ENCODE results near the gene MPC1.
"Not testable (repeated sequence)": the region's sequence is repeated elsewhere in the genome, so short reads cannot be mapped to it uniquely, and the experiment has no call there.

MPC1 gene

DNA sequence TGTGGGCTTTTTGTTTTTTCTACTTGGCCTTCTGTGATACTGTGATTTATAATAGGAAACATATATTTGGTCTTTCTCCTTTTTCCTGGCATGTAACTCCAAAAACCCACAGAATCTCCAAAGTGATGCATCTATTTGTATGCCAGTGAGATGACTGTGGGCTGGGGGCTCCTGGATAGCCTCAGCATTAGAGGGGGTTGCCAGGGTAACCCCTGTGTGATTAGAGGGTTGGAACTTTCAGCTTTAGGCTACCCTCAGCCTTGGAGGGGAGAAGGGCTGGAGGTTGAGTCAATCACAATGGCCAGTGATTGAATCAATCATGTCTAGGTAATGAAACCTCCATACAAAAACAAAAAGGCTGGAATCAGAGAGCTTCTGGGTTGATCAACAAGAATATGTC is 29.8 kb downstream of the MPC1 start:
- H3K9me3 ChIP-seq (ENCODE audit: control insufficient read depth, low read length): no peaks in the 10 kb centered on the region
- H3K4me1 ChIP-seq (ENCODE audit: control insufficient read depth, insufficient read depth, low read length): no peaks in the 10 kb centered on the region
- H3K27me3 ChIP-seq (ENCODE audit: control insufficient read depth, insufficient read depth, low read length): no peaks in the 10 kb centered on the region

DNA sequence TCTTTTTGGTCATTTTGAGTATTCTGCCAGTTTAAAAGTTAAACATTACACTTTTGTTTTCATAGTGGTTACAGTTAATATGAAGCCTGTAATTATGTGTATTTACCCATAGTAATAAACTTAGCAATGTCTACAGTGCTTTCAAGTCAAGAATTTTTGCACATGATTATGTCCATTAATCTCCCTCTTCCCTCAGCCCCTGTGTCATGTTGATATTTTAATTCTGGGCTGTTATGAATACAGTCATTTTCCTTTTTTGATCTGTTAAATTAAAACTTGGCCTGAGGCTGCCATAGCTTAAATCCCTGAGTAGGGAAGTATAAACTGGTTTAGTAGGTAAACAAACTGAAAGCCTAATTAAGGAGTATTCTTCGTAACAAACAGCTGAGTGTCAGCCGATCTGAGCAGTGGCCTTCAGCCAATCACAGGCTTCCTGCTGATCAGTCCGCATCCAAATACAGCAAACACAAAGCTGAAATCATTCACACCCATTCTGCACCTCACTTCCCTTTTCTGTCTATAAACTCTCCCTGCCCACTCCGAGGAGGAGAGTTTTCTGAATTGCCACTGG is 30.9 kb downstream of the MPC1 start:
- no peaks in the 10 kb centered on the region for H3K4me1 ChIP-seq (ENCODE audit: control insufficient read depth, insufficient read depth, low read length)
- no peak overlapping the region for H3K4me3 ChIP-seq (ENCODE audit: low read length)
- H3K27me3 ChIP-seq (ENCODE audit: control insufficient read depth, insufficient read depth, low read length): no peaks in the 10 kb centered on the region
- H3K9me3 ChIP-seq (ENCODE audit: control insufficient read depth, low read length): no peaks in the 10 kb centered on the region
- H3K9ac ChIP-seq (ENCODE audit: low read length): no peak overlapping the region
- no peaks in the 10 kb centered on the region for H3K36me3 ChIP-seq (ENCODE audit: control insufficient read depth, insufficient read depth, low read length)

More for the DNA sequence above, 29.8 kb downstream of the MPC1 start:
- Histone ChIP-seq H3K4me3 (ENCODE audit: low read length) (no peak overlapping the region), H3K36me3 (ENCODE audit: control insufficient read depth, insufficient read depth, low read length) (no peaks in the 10 kb centered on the region), H3K9ac (ENCODE audit: low read length) (no peak overlapping the region)

DNA sequence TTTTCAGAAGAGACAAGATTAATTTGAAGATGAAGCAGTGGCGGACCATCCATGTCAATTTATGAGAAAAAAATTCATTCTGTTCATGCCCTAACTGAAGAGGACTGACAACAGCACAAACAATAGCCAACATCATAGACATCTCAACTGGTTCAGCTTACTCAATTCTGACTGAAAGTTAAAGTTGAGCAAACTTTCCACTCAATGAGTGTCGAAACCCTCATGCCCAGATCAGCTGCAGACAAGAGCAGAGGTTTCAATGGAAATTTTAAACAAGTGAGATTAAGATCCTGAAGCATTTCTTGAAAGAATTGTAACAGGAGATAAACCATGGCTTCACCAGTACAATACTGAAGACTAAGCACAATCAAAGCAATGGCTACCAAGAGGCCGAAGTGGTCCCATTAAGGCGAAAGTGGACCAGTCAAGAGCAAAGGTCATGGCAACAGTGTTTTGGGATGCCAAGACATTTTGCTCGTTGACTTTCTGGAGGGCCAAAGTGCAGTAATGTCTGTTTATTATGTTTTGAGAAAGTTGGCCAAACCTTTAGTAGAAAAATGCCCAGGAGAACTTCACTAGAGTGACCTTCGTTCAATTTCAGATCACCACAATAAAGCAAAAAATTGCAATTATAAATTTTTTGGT is 34.3 kb downstream of the MPC1 start:
- Histone ChIP-seq H3K9ac (ENCODE audit: low read length) (no peak overlapping the region), H3K9me3 (ENCODE audit: control insufficient read depth, low read length) (no peaks in the 10 kb centered on the region), H3K36me3 (ENCODE audit: control insufficient read depth, insufficient read depth, low read length) (no peaks in the 10 kb centered on the region), H3K27me3 (ENCODE audit: control insufficient read depth, insufficient read depth, low read length) (no peaks in the 10 kb centered on the region), H3K4me3 (ENCODE audit: low read length) (no peak overlapping the region), H3K4me1 (ENCODE audit: control insufficient read depth, insufficient read depth, low read length) (peaks cover 2% of the 10 kb centered on the region)

DNA sequence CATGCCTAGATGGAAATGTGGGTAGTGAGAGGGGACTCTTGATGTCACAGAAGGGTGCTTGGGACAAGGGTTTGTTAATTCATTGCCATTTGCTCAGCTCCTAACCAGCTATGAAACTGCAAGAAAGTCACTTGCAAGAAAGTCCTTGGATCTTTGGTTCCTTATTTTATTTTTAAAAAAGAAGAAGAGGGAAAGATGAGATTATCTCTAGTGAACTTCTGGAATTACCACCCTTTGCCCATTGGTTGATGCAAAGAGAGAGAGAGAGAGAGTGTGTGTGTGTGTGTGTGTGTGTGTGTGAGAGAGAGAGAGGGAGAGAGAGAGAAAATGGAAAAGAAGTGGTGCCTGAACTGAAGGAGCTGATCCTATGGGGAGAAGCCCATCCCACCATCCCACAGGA is 35.8 kb downstream of the MPC1 start:
- Histone ChIP-seq H3K9ac (ENCODE audit: low read length) (no peak overlapping the region), H3K4me1 (ENCODE audit: control insufficient read depth, insufficient read depth, low read length) (peaks cover 4% of the 10 kb centered on the region), H3K4me3 (ENCODE audit: low read length) (no peak overlapping the region), H3K36me3 (ENCODE audit: control insufficient read depth, insufficient read depth, low read length) (no peaks in the 10 kb centered on the region), H3K9me3 (ENCODE audit: control insufficient read depth, low read length) (no peaks in the 10 kb centered on the region), H3K27me3 (ENCODE audit: control insufficient read depth, insufficient read depth, low read length) (no peaks in the 10 kb centered on the region)

DNA sequence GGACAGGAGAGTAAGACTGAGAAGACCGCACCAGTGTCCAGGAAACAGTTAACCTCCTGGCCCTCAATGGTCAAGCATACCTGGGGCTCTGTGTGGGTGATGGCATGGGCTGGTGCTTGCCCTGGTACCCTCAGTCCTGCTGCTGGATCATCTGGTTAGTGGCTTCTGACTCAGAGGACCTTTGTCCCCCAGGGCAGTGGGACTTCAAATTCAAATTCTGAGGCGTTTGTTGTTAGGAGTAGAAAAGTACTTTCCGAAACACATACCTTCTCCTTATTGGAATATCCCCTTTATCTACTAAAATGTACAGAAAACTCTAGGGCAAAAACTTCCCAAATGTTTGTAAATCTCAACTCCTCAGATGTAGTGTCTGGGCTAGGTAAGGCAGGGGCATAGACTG is 36.3 kb downstream of the MPC1 start:
- H3K36me3 ChIP-seq (ENCODE audit: control insufficient read depth, insufficient read depth, low read length): no peaks in the 10 kb centered on the region
- no peaks in the 10 kb centered on the region for H3K27me3 ChIP-seq (ENCODE audit: control insufficient read depth, insufficient read depth, low read length)
- no peak overlapping the region for H3K4me3 ChIP-seq (ENCODE audit: low read length)
- H3K9me3 ChIP-seq (ENCODE audit: control insufficient read depth, low read length): no peaks in the 10 kb centered on the region
- no peak overlapping the region for H3K9ac ChIP-seq (ENCODE audit: low read length)
- H3K4me1 ChIP-seq (ENCODE audit: control insufficient read depth, insufficient read depth, low read length): peaks cover 6% of the 10 kb centered on the region

DNA sequence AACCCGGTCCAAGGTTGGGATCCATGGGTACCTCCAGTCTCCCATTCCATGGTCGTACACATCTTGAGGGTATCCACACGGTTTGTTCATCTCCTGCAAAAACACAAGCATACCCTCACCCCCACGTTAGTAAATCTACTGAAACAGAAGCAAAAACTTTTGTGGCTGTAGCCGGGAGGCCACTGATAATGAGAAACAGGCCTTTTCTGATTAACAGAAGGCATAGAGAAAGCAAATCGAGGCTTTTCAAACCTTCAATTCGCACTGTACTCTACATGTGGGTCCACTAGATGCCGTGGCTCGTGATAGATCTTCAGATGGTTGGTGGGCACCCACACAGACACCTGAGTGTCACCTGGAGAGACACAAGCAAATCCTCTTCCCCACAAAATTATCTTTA is 37.1 kb downstream of the MPC1 start:
- not testable (repeated sequence) for H3K4me3 ChIP-seq (ENCODE audit: low read length); H3K9ac ChIP-seq (ENCODE audit: low read length); H3K4me1 ChIP-seq (ENCODE audit: control insufficient read depth, insufficient read depth, low read length); H3K36me3 ChIP-seq (ENCODE audit: control insufficient read depth, insufficient read depth, low read length); H3K9me3 ChIP-seq (ENCODE audit: control insufficient read depth, low read length); H3K27me3 ChIP-seq (ENCODE audit: control insufficient read depth, insufficient read depth, low read length)

DNA sequence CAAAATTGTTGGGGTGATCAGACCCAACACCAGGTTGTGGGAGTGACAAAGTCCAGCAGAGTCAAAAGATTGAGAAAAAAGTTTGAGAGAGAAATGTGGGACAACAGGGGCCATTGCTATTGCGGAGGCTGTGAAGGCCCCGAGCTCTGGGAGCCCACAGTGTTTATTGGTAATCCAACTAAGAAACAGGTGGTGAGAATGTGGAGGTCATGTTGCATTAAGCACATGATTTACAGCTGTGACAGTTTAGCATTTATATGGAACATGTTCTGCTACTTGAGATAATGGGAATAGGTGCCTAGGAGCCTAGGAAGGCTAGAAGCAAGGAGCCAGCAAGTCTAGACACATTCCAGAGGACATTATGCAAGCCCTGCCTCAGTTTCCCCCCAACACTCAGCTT is 37.8 kb downstream of the MPC1 start:
- peaks cover 16% of the 10 kb centered on the region for H3K4me1 ChIP-seq (ENCODE audit: control insufficient read depth, insufficient read depth, low read length)
- H3K9me3 ChIP-seq (ENCODE audit: control insufficient read depth, low read length); H3K36me3 ChIP-seq (ENCODE audit: control insufficient read depth, insufficient read depth, low read length); H3K4me3 ChIP-seq (ENCODE audit: low read length); H3K27me3 ChIP-seq (ENCODE audit: control insufficient read depth, insufficient read depth, low read length); H3K9ac ChIP-seq (ENCODE audit: low read length): not testable (repeated sequence)

DNA sequence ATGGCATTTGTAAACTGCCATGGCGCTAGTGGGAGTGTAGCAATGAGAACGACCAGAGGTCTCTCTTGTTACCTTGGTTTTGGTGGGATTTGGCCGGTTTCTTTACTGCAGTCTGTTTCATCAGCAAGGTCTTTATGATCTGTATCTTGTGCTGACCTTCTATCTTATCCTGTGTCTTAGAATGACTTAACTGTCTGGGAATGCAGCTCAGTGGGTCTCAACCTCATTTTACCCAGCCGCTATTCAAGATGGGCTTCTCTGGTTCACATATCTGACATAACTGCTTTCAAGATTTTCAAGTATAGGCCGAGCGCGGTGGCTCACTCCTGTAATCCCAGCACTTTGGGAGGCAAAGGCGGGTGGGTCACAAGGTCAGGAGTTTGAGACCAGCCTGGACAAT is 38.5 kb downstream of the MPC1 start:
- Histone ChIP-seq H3K9me3 (ENCODE audit: control insufficient read depth, low read length) (no peaks in the 10 kb centered on the region), H3K36me3 (ENCODE audit: control insufficient read depth, insufficient read depth, low read length) (no peaks in the 10 kb centered on the region), H3K4me3 (ENCODE audit: low read length) (no peak overlapping the region), H3K27me3 (ENCODE audit: control insufficient read depth, insufficient read depth, low read length) (no peaks in the 10 kb centered on the region), H3K4me1 (ENCODE audit: control insufficient read depth, insufficient read depth, low read length) (peaks cover 20% of the 10 kb centered on the region), H3K9ac (ENCODE audit: low read length) (no peak overlapping the region)

DNA sequence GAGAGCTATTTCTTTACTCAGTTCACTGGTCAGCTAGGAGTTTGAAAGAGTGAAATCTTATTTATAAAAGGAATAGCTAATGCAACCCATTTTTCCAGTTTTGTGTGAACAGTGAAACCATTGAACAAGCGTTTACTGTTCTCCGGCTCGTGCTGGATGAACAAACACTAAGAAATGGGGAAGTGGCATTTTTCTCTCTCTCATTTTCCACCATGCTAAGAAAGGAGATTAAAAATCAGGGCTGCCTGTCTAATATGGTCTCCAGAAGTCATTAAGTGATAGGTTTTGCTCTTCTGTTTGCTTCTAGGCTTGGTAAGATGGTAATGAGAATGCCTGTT is 39.6 kb downstream of the MPC1 start:
- Histone ChIP-seq H3K36me3 (ENCODE audit: control insufficient read depth, insufficient read depth, low read length) (no peaks in the 10 kb centered on the region), H3K9ac (ENCODE audit: low read length) (peak overlapping the region; percentile 95), H3K4me1 (ENCODE audit: control insufficient read depth, insufficient read depth, low read length) (peaks cover 20% of the 10 kb centered on the region), H3K27me3 (ENCODE audit: control insufficient read depth, insufficient read depth, low read length) (no peaks in the 10 kb centered on the region), H3K9me3 (ENCODE audit: control insufficient read depth, low read length) (no peaks in the 10 kb centered on the region), H3K4me3 (ENCODE audit: low read length) (peak overlapping the region; percentile 93)

DNA sequence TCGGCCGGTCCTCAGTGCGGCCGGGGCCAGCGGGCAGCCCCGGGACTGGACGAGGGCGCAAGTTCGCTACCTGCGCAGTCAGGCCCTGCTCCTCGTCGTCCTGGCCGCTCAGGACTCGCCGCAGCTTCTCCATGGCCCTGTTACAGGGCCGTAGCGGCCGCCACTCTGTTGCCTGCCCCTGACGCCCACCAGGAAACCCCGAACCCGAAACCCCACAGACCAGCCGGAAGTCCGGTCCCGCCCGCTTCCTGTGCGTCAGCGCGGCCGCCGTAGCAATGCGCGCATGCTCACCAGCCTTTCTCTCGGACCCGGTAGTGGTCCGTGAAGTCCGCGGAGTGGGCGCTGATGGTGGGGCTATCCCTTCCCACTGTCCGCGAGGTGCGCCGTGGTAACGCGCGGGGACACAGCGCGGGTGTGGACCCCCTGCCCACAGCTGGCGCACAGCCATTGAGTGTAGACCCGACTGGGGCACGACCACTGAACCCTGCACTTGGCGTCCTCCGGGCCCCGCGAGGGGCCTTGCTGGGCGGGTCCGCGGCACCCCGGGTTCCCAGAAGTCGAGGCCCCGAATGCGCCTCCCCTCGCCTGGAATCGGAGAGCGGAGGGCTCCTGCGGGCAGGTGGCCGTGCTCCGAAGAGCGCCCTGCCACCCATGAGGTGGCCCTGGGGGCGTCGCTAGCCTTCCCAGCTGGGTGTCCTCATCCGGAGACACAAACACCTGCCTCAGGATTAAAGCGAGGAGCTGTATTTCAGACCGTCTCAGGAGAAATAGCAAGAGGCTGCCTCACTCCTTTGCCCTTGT is 40.2 kb downstream of the MPC1 start, which contains the start of gene SFT2D1:
SFT2D1 (minus strand) TSS at position 197 of the 801 bp plus-strand sequence; CDS start at position 133, 64 bp downstream.
- no peaks in the 10 kb centered on the region for H3K27me3 ChIP-seq (ENCODE audit: control insufficient read depth, insufficient read depth, low read length)
- peak within 1 kb of the TSS; percentile 95 for H3K9ac ChIP-seq (ENCODE audit: low read length)
- H3K36me3 ChIP-seq (ENCODE audit: control insufficient read depth, insufficient read depth, low read length): no peaks in the 10 kb centered on the region
- peak within 1 kb of the TSS; percentile 93 for H3K4me3 ChIP-seq (ENCODE audit: low read length)
- peaks cover 20% of the 10 kb centered on the region for H3K4me1 ChIP-seq (ENCODE audit: control insufficient read depth, insufficient read depth, low read length)
- H3K9me3 ChIP-seq (ENCODE audit: control insufficient read depth, low read length): no peaks in the 10 kb centered on the region

DNA sequence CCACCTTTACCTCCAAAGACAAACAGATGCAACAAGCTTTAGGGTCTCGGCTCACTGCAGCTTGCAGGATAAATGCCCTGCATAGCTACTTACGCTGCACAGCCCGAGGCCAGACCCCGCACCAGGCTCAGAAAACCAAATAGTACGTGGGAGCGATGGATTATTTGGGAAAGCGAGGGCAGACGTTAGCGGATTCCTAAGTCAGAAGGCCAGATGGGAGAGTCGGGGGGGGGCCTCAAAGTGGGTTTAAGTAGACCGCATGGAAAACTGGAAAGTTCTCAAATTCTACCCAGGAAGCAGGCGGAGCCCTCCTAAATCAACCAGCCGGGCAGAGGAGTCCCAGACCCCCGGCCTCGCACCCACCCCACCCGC is 40.8 kb downstream of the MPC1 start:
- Histone ChIP-seq H3K27me3 (ENCODE audit: control insufficient read depth, insufficient read depth, low read length) (no peaks in the 10 kb centered on the region), H3K9me3 (ENCODE audit: control insufficient read depth, low read length) (no peaks in the 10 kb centered on the region), H3K36me3 (ENCODE audit: control insufficient read depth, insufficient read depth, low read length) (no peaks in the 10 kb centered on the region), H3K4me1 (ENCODE audit: control insufficient read depth, insufficient read depth, low read length) (peaks cover 20% of the 10 kb centered on the region), H3K9ac (ENCODE audit: low read length) (peak overlapping the region; percentile 95), H3K4me3 (ENCODE audit: low read length) (peak overlapping the region; percentile 93)

DNA sequence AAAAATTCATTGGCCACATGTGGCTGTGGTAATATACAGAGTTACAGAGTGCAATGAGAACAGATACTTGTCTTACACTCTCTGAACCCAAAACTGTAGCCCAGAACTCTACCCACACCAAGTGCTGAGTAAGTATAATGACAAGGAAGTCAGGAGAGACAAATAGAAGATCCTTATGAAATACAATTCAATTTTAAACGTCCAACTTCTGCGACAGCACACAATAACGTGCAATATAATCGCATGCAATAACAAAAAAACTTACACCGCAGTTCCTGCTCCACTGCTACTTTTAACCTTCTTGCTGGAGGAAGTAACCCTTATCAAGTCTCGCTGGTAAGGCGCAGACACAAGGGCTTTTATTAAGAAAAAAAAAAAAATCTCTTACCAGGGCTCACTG is 41.3 kb downstream of the MPC1 start:
- Histone ChIP-seq H3K4me3 (ENCODE audit: low read length) (peak overlapping the region; percentile 93), H3K9me3 (ENCODE audit: control insufficient read depth, low read length) (no peaks in the 10 kb centered on the region), H3K36me3 (ENCODE audit: control insufficient read depth, insufficient read depth, low read length) (no peaks in the 10 kb centered on the region), H3K27me3 (ENCODE audit: control insufficient read depth, insufficient read depth, low read length) (no peaks in the 10 kb centered on the region), H3K4me1 (ENCODE audit: control insufficient read depth, insufficient read depth, low read length) (peaks cover 20% of the 10 kb centered on the region), H3K9ac (ENCODE audit: low read length) (peak overlapping the region; percentile 95)
